Measurements from ENCODE around the gene GPX4.
A peak's percentile ranks its signal among the peaks of the same experiment; 100 is the strongest.
"Not testable (repeated sequence)": the region's sequence is repeated elsewhere in the genome, so short reads cannot be mapped to it uniquely, and the experiment has no call there.

Gene GPX4

DNA sequence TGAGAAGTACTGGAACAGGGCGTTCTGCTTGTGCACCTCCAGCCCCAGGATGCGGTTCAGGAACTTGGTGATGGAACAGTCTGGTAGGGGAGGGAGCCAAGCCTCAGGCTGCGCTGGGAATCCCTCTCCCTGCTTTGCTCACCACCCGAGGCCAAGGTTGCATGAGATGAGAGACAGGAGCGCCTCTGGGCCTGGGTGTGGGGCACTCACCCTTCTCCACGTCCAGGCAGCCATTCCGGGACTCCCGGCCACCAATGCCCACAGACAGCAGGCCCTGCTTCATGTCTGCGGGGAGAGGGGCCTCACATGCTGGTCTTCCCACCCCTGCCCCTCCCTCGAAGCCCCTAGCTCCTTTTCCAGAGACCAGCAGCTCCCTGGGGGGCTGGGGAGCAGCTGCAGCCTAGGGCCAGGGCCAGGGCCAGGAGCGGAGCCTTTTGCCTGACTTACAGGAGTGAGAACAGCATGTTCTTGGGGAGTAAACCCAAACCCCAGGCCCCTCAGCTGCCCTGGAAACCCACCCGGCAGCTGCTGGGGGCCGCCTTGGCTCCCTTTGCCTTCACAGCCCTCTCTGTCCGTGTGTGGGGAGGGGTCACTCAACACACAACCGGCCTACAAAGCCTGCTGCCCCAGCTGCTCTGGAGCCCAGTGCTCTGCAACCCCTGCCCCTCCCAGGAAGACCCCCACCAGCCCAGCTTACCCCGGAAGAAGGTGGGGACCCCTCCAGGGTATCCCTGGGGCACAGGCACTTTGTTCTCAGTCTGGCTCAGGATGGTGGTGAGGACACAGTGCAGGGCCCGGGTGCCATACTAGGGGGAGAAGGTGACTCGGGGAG is 7.2 kb downstream of the GPX4 start:
- no peak overlapping the region for H3K4me3 ChIP-seq (ENCODE audit: low read depth, low read length)
- TF ChIP-seq, protein P1, sequence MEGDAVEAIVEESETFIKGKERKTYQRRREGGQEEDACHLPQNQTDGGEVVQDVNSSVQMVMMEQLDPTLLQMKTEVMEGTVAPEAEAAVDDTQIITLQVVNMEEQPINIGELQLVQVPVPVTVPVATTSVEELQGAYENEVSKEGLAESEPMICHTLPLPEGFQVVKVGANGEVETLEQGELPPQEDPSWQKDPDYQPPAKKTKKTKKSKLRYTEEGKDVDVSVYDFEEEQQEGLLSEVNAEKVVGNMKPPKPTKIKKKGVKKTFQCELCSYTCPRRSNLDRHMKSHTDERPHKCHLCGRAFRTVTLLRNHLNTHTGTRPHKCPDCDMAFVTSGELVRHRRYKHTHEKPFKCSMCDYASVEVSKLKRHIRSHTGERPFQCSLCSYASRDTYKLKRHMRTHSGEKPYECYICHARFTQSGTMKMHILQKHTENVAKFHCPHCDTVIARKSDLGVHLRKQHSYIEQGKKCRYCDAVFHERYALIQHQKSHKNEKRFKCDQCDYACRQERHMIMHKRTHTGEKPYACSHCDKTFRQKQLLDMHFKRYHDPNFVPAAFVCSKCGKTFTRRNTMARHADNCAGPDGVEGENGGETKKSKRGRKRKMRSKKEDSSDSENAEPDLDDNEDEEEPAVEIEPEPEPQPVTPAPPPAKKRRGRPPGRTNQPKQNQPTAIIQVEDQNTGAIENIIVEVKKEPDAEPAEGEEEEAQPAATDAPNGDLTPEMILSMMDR (IDR thresholded peaks at IDR 0.05; ENCODE audit: borderline replicate concordance, insufficient read depth, low read depth, low read length), result no peak

DNA sequence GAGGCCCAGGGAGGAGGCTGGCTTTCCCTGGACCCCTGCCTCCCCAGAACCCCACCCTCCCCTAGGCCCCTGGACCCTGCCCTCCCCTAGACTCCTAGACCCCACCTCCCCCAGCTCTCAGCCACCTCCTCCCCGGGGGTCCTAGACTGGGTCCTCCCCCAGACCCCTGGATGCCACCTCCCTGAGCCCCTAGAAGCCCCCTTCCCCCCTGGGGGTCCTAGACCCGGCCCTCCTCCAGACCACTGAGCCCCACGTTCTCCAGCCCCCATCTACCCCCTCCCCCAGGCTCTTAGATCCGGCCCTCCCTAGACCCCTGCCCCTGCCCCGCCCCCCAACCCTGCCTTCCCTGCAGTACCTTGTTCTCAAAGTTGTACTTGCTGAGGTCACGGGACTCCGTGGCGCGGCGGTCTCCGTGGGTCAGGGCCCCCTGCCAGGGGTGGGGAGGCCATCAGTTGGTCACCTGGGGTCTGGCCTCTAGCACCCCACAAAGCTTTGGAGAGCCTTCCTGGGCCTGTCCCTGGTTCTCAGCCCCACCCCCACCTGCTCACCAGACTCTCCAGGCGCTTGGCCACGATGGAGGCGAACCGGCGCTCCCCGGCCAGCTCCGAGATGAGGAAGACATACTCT is 8.0 kb downstream of the GPX4 start:
- TF ChIP-seq, protein P1 (IDR thresholded peaks at IDR 0.05; ENCODE audit: borderline replicate concordance, insufficient read depth, low read depth, low read length), result no peak
- no peak overlapping the region for H3K4me3 ChIP-seq (ENCODE audit: low read depth, low read length)

DNA sequence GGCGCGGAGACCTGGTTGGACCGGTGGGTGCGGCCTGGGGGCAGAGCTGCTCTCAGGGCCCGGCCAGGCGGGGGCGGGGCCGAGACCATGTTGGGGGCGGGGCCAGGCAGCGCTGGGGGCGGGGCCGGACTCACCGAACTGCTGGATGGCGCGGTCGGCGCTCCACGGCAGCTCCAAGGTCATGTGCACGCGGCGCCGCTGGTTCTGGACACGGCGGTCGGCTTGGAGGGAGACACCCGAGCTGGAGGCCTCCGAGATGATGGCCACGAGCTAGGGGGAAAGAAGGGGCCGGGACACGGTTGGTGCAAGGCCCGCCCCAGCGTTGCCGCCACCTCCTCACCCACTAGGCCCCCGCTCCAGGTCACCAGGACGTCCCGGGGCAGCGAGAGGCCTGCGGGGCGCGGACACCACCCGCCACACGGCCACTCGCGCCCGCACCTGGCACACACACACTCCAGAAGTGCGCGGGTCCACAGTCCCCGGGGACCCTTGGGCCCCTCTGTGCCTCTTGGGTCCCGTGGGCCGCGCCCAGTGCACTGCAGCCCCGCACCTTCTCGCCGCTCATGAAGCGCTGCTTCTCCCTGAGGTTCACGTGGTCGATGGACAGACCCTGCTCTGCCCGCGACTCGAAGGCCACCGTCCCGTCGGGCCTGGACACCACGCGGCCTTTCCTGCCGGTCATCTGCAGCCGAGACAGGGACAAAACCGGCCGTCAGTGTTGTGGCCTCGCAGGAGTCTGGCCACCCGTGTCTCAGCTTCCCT is 8.7 kb downstream of the GPX4 start:
- no peak overlapping the region for H3K4me3 ChIP-seq (ENCODE audit: low read depth, low read length)
- TF ChIP-seq, protein P1 (IDR thresholded peaks at IDR 0.05; ENCODE audit: borderline replicate concordance, insufficient read depth, low read depth, low read length), result no peak

DNA sequence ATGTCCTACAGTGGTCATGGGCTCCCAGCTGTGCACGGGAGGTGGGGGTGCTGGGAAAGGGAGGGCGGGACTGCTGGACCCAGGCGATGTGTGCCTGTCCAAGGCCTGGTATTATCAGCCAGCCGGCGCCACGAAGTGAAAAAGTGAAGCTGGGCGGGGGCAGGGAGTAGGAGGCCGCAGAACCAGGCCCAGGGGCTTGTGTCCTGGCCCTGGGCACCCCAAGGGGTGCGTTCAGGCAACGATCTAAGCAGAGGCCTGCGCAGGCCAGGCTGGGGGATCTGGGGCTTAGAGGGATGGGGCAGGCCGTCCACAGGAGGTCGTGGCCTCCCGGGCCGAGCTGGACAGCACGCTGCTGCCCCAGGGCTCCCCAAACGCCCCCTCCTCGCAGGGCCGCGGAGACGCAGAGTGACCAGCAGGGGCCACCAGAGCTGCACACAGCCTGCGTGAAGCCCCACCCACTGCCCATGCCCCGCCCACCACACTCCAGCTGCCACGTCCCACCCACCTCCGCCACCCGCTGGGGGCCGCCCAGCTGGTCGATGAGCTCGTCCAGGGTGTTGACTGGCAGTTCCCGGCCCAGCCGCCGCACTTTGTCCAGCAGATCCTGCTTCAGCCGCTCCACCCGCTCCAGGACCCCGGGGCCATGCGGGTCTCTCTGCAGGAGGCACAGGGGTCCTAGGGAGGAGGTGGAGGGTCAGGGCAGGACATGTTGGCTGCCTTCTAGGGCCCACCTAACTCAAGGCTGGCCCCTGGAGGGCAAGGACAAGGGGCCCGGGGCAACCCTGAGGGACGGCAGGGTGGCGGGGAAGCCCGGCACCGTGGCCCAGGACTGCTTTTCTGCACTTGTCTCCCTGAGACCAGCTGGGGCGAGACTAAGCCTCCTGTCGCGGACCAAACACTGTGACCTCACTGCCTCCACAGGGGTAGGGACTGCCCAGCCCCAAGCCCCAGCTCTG is 9.5 kb downstream of the GPX4 start:
- TF ChIP-seq, protein P1 (IDR thresholded peaks at IDR 0.05; ENCODE audit: borderline replicate concordance, insufficient read depth, low read depth, low read length), result peak; percentile 92
- no peak overlapping the region for H3K4me3 ChIP-seq (ENCODE audit: low read depth, low read length)

DNA sequence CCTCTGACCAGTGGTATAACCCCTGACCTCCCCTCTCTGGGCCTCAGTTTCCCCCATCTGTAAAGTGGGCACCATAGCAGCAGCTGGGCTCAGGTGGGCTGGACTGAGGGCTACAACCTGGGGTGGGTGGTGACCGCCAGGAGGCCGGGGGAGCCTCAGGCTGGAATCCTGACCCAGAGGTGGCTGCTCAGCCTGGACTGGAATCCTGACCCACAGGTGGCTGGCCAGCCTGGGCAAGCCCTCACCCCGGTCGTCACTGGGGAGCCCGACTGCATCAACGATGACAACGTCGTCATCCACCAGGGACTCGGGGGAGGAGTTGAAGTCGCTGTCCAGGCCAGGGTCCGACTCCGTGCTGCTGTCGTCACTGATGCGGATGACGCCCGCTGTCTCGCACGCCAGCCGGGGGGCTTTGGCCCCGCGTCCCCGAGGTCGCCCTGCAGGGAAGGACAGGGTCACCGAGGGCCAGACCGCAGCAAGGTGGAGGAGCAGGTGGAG is 10.2 kb downstream of the GPX4 start:
- TF ChIP-seq, protein P1 (IDR thresholded peaks at IDR 0.05; ENCODE audit: borderline replicate concordance, insufficient read depth, low read depth, low read length), result no peak
- H3K4me3 ChIP-seq (ENCODE audit: low read depth, low read length), result no peak overlapping the region

DNA sequence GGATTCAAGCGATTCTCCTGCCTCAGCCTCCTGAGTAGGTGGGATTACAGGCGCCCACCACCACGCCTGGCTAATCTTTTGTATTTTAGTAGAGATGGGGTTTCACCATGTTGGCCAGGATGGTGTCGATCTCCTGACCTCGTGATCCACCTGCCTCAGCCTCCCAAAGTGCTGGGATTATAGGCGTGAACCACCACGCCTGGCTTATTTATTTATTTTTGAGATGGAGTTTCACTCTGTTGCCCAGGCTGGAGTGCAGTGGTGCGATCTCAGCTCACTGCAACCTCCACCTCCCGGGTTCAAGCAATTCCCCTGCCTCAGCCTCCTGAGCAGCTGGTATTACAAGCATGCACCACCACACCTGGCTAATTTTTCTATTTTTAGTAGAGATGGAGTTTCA is 10.9 kb downstream of the GPX4 start:
- H3K4me3 ChIP-seq (ENCODE audit: low read depth, low read length), result not testable (repeated sequence)

Measured in GM12875 (cell line).